ENCODE results near the gene ARHGAP24. TPM values are rescaled to one million over a fixed set of nuclear protein-coding genes. Genes with fewer than 3 reads are reported as not detected.

The ARHGAP24 gene
- total and polyA plus RNA-seq, 8 donors = 10.5 to 34.7 (median 17.1) TPM

DNA sequence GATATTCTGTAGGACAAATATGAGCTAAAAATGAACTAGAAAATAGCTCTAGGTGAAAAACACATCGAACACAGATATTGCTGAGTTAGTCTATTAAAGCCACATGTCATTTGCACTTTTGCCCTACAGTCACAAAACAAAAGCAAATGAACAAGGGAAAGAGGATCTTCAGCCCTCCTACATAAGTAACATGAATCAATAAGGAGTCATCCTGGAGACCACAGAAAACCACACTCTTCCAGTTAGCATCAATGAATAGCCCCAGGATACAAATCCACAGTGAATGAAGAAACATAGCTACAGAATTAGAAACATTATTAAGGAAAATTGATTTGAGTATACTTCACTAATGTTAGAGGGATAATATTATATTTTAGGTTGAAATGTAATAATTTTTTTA lies 573.5 kb downstream of the ARHGAP24 start:
- intact Hi-C loops (cut with DNase I) = no loop called here
- no peaks in the 10 kb centered on the region for H3K36me3 ChIP-seq
- no peak for DNase-seq
- H3K4me3 ChIP-seq = no peak overlapping the region
- H3K27me3 ChIP-seq = no peaks in the 10 kb centered on the region
- no peak for ATAC-seq
- TF ChIP-seq, protein P1, sequence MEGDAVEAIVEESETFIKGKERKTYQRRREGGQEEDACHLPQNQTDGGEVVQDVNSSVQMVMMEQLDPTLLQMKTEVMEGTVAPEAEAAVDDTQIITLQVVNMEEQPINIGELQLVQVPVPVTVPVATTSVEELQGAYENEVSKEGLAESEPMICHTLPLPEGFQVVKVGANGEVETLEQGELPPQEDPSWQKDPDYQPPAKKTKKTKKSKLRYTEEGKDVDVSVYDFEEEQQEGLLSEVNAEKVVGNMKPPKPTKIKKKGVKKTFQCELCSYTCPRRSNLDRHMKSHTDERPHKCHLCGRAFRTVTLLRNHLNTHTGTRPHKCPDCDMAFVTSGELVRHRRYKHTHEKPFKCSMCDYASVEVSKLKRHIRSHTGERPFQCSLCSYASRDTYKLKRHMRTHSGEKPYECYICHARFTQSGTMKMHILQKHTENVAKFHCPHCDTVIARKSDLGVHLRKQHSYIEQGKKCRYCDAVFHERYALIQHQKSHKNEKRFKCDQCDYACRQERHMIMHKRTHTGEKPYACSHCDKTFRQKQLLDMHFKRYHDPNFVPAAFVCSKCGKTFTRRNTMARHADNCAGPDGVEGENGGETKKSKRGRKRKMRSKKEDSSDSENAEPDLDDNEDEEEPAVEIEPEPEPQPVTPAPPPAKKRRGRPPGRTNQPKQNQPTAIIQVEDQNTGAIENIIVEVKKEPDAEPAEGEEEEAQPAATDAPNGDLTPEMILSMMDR (IDR thresholded peaks at IDR 0.05) = no peak
- H3K4me1 ChIP-seq = no peaks in the 10 kb centered on the region
- H3K27ac ChIP-seq = no peak overlapping the region
- FAIRE-seq = no peak
- WGBS, 2 donors = 74 to 85% methylated on average over 1 of the region's 1 CpG
- H3K9me3 ChIP-seq = no peaks in the 10 kb centered on the region

DNA sequence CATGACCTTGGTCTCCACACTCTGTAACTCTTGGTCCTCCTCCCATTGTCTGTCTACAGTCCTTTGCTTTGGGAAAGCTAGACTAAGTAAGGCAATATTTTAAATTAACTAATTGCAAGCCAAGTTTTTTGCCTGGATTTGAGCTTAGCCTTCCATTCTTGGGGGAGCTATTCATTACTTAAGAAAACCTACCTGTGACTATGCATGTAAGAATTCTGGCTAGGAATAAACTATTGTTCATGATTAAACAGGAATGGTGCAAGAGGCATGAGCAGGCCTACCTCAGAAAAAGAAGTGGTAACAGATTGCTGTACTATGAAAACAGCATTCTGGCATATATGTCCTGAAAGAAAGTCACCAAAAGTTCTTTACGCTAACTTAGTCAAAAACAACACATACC lies 575.5 kb downstream of the ARHGAP24 start:
- no peak for ATAC-seq
- 97 to 98% methylated on average over 1 of the region's 1 CpG for WGBS, 2 donors
- Histone ChIP-seq H3K4me3 (no peak overlapping the region), H3K9me3 (no peaks in the 10 kb centered on the region), H3K27ac (no peak overlapping the region), H3K36me3 (no peaks in the 10 kb centered on the region), H3K27me3 (no peaks in the 10 kb centered on the region), H3K4me1 (no peaks in the 10 kb centered on the region)
- DNase-seq = no peak
- intact Hi-C loops (cut with DNase I) = no loop called here
- FAIRE-seq = no peak
- TF ChIP-seq, protein P1 (IDR thresholded peaks at IDR 0.05) = no peak

Small RNA genes lying within 50 kb of the gene (microRNA-seq; reads per million reads assigned to microRNA genes)
- gene MIR4451 = 0 reads per million in 2 donors
